ENCODE data around the gene FBXO28. TPM values are rescaled to one million over a fixed set of nuclear protein-coding genes. Genes with fewer than 3 reads are reported as not detected.

FBXO28 gene
- total RNA-seq, 1 donor from 2014 or later: 32.6 TPM

DNA sequence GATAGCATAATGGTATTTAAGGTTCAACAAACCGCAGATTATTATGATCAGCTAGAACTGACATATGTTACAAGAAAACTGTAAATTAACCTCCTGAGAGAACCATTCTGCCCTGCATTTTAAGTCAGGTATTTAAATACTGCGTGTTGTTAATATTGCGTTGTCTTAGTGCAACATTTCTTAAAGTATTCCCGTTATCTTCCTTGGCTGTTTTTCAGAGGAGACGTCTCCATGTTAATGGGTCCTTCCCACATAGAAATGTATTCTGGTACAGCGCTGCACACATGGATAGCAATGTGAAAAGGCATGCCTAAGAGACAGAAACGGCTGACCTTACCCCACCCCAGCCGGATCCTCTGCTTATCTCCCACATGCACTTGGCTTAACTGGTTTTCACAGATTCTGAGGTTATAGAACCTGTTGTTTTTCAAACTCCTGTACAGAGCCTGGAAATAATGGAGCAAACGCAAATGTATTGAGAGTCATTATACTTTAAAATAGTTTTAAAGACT lies 46.3 kb downstream of the FBXO28 start:
- H3K4me3 ChIP-seq (ENCODE audit: insufficient read depth, low read depth, low read length): no peak overlapping the region
- Mint-ChIP-seq H3K4me3 (ENCODE audit: unreplicated experiment) (no peak overlapping the region), H3K27ac (ENCODE audit: unreplicated experiment) (no peak overlapping the region)

DNA sequence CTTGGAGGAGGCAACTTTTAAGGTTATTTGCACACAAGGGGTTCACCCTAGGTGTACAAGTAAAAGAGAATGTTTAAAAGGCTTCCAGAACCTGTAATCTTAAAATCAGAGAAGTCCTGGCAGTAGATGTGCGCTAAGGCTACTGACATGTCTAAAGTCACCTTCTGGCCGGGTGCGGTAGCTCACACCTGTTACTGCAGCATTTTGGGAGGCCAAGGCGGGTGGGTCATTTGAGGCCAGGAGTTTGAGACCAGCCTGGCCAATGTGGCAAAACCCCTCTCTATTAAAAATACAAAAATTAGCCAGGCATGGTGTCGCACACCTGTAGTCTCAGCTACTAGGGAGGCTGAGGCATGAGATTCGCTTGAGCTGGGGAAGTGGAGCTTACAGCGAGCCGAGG lies 48.9 kb downstream of the FBXO28 start:
- Mint-ChIP-seq H3K9me3 (ENCODE audit: unreplicated experiment) (no peaks in the 10 kb centered on the region), H3K27ac (ENCODE audit: unreplicated experiment) (no peak overlapping the region), H3K36me3 (ENCODE audit: low read depth, unreplicated experiment) (peaks cover 2% of the 10 kb centered on the region), H3K4me3 (ENCODE audit: unreplicated experiment) (no peak overlapping the region), H3K27me3 (ENCODE audit: low read depth, unreplicated experiment) (no peaks in the 10 kb centered on the region), H3K4me1 (ENCODE audit: low read depth, unreplicated experiment) (no peaks in the 10 kb centered on the region)
- Histone ChIP-seq H3K27me3 (ENCODE audit: insufficient read depth, low read length) (no peaks in the 10 kb centered on the region), H3K4me1 (ENCODE audit: insufficient read depth, low read length) (no peaks in the 10 kb centered on the region), H3K36me3 (ENCODE audit: insufficient read depth, low read length) (peaks cover 26% of the 10 kb centered on the region), H3K79me2 (ENCODE audit: insufficient read depth, low read length) (no peaks in the 10 kb centered on the region), H3K4me3 (ENCODE audit: insufficient read depth, low read depth, low read length) (no peak overlapping the region), H3K27ac (ENCODE audit: low read depth, low read length) (no peak overlapping the region), H2AFZ (ENCODE audit: low read depth, low read length) (no peak overlapping the region), H3K4me2 (ENCODE audit: low read length) (no peak overlapping the region), H3K9me3 (ENCODE audit: insufficient read depth, low read depth, low read length) (no peaks in the 10 kb centered on the region), H4K20me1 (ENCODE audit: insufficient read depth, low read length) (no peaks in the 10 kb centered on the region), H3K9ac (ENCODE audit: low read length) (no peak overlapping the region)
- no peak for FAIRE-seq
- no peak for DNase-seq (ENCODE audit: low read depth)
- TF ChIP-seq, protein P1, sequence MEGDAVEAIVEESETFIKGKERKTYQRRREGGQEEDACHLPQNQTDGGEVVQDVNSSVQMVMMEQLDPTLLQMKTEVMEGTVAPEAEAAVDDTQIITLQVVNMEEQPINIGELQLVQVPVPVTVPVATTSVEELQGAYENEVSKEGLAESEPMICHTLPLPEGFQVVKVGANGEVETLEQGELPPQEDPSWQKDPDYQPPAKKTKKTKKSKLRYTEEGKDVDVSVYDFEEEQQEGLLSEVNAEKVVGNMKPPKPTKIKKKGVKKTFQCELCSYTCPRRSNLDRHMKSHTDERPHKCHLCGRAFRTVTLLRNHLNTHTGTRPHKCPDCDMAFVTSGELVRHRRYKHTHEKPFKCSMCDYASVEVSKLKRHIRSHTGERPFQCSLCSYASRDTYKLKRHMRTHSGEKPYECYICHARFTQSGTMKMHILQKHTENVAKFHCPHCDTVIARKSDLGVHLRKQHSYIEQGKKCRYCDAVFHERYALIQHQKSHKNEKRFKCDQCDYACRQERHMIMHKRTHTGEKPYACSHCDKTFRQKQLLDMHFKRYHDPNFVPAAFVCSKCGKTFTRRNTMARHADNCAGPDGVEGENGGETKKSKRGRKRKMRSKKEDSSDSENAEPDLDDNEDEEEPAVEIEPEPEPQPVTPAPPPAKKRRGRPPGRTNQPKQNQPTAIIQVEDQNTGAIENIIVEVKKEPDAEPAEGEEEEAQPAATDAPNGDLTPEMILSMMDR (IDR thresholded peaks at IDR 0.05; ENCODE audit: insufficient read depth, low read depth, low read length): no peak
- TF ChIP-seq EZH2 (IDR thresholded peaks at IDR 0.05; ENCODE audit: insufficient read depth, low read length): no peak

More for the DNA sequence above, 46.3 kb downstream of the FBXO28 start:
- peaks cover 3% of the 10 kb centered on the region for H3K4me1 Mint-ChIP-seq (ENCODE audit: low read depth, unreplicated experiment)
- Histone ChIP-seq H3K9ac (ENCODE audit: low read length) (no peak overlapping the region), H3K36me3 (ENCODE audit: insufficient read depth, low read length) (peaks cover 37% of the 10 kb centered on the region), H2AFZ (ENCODE audit: low read depth, low read length) (no peak overlapping the region), H3K79me2 (ENCODE audit: insufficient read depth, low read length) (no peaks in the 10 kb centered on the region), H4K20me1 (ENCODE audit: insufficient read depth, low read length) (no peaks in the 10 kb centered on the region), H3K4me1 (ENCODE audit: insufficient read depth, low read length) (no peaks in the 10 kb centered on the region), H3K27me3 (ENCODE audit: insufficient read depth, low read length) (no peaks in the 10 kb centered on the region), H3K27ac (ENCODE audit: low read depth, low read length) (no peak overlapping the region), H3K9me3 (ENCODE audit: insufficient read depth, low read depth, low read length) (no peaks in the 10 kb centered on the region), H3K4me2 (ENCODE audit: low read length) (no peak overlapping the region)
- TF ChIP-seq EZH2 (IDR thresholded peaks at IDR 0.05; ENCODE audit: insufficient read depth, low read length): no peak
- TF ChIP-seq, protein P1 (IDR thresholded peaks at IDR 0.05; ENCODE audit: insufficient read depth, low read depth, low read length): no peak
- DNase-seq (ENCODE audit: low read depth): no peak
- no peaks in the 10 kb centered on the region for H3K9me3 Mint-ChIP-seq (ENCODE audit: unreplicated experiment)
- H3K36me3 Mint-ChIP-seq (ENCODE audit: low read depth, unreplicated experiment): peaks cover 8% of the 10 kb centered on the region
- no peaks in the 10 kb centered on the region for H3K27me3 Mint-ChIP-seq (ENCODE audit: low read depth, unreplicated experiment)
- no peak for FAIRE-seq

DNA sequence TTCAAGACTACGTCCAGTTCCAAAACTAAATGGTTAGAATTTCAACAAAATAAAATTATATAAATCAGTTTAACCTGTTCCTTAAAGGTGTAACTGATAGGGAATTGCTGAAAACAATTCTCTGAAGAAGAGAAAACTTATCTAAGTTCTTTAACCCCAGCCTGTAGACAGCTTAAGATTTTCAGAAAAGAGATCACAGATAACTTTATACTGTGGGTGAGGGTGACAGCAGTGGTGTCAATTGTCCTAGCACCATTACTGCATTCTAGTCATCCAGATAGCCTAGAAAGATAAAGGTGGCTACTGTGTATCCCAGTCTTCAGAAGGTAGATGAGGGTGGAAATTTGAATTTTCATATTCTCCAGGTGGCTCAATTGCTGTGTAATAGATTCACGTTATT lies 49.4 kb downstream of the FBXO28 start:
- H2AFZ ChIP-seq (ENCODE audit: low read depth, low read length): no peak overlapping the region
- Mint-ChIP-seq H3K4me1 (ENCODE audit: low read depth, unreplicated experiment) (no peaks in the 10 kb centered on the region), H3K9me3 (ENCODE audit: unreplicated experiment) (no peaks in the 10 kb centered on the region), H3K4me3 (ENCODE audit: unreplicated experiment) (no peak overlapping the region), H3K27me3 (ENCODE audit: low read depth, unreplicated experiment) (no peaks in the 10 kb centered on the region), H3K27ac (ENCODE audit: unreplicated experiment) (no peak overlapping the region), H3K36me3 (ENCODE audit: low read depth, unreplicated experiment) (peaks cover 2% of the 10 kb centered on the region)
- H3K9me3 ChIP-seq (ENCODE audit: insufficient read depth, low read depth, low read length): no peaks in the 10 kb centered on the region
- no peak overlapping the region for H3K9ac ChIP-seq (ENCODE audit: low read length)
- no peaks in the 10 kb centered on the region for H4K20me1 ChIP-seq (ENCODE audit: insufficient read depth, low read length)
- no peaks in the 10 kb centered on the region for H3K4me1 ChIP-seq (ENCODE audit: insufficient read depth, low read length)
- no peak overlapping the region for H3K4me2 ChIP-seq (ENCODE audit: low read length)
- H3K27me3 ChIP-seq (ENCODE audit: insufficient read depth, low read length): no peaks in the 10 kb centered on the region
- no peak for TF ChIP-seq EZH2 (IDR thresholded peaks at IDR 0.05; ENCODE audit: insufficient read depth, low read length)
- TF ChIP-seq, protein P1 (IDR thresholded peaks at IDR 0.05; ENCODE audit: insufficient read depth, low read depth, low read length): no peak
- peaks cover 22% of the 10 kb centered on the region for H3K36me3 ChIP-seq (ENCODE audit: insufficient read depth, low read length)
- H3K4me3 ChIP-seq (ENCODE audit: insufficient read depth, low read depth, low read length): no peak overlapping the region
- no peak overlapping the region for H3K27ac ChIP-seq (ENCODE audit: low read depth, low read length)
- FAIRE-seq: no peak
- no peaks in the 10 kb centered on the region for H3K79me2 ChIP-seq (ENCODE audit: insufficient read depth, low read length)
- DNase-seq (ENCODE audit: low read depth): no peak

All from astrocyte (in vitro differentiated cells and primary cell).